Ishikawa (cell line): ENCODE results near the gene COMMD9.

Experiments
- CEBPB ChIP-seq: IDR thresholded peaks from 2 replicates; pipeline ENCODE4 v1.6.1; 2012
- CREB1 ChIP-seq: IDR thresholded peaks from 2 replicates; pipeline ENCODE4 v1.6.1; 2012; ENCODE audit warnings: low read depth
- EGR1 ChIP-seq: IDR thresholded peaks from 2 replicates; pipeline ENCODE4 v1.6.1; 2012
- EP300 ChIP-seq: IDR thresholded peaks from 2 replicates; pipeline ENCODE4 v1.6.1; 2012; ENCODE audit warnings: borderline replicate concordance
- MAX ChIP-seq: IDR thresholded peaks from 2 replicates; pipeline ENCODE4 v1.6.1; 2012
- NFIC ChIP-seq: IDR thresholded peaks from 2 replicates; pipeline ENCODE4 v1.6.1; 2012
- RAD21 ChIP-seq: IDR thresholded peaks from 2 replicates; pipeline ENCODE4 v1.6.1; 2012; ENCODE audit warnings: low read depth
- REST ChIP-seq: IDR thresholded peaks from 2 replicates; pipeline ENCODE4 v1.6.1; 2012; ENCODE audit warnings: low read depth, mild to moderate bottlenecking
- TAF1 ChIP-seq: IDR thresholded peaks from 2 replicates; pipeline ENCODE4 v1.6.1; 2012; ENCODE audit warnings: low read depth, mild to moderate bottlenecking
- TCF12 ChIP-seq: IDR thresholded peaks from 2 replicates; pipeline ENCODE4 v1.6.1; 2012; ENCODE audit warnings: low read depth
- TEAD4 ChIP-seq: IDR thresholded peaks from 2 replicates; pipeline ENCODE4 v1.6.1; 2012
- USF1 ChIP-seq: IDR thresholded peaks from 2 replicates; pipeline ENCODE4 v1.6.1; 2012
- YY1 ChIP-seq: IDR thresholded peaks from 2 replicates; pipeline ENCODE4 v1.6.1; 2012; ENCODE audit warnings: low read depth
- ZBTB7A ChIP-seq: IDR thresholded peaks from 2 replicates; pipeline ENCODE4 v1.6.1; 2012; ENCODE audit warnings: low read depth

GRCh38 chr11:36317992-36318391 lies 28.8 kb upstream of the COMMD9 start:
- TF ChIP-seq EP300 (no peak), CEBPB (no peak), RAD21 (no peak), CREB1 (no peak), TAF1 (no peak), MAX (no peak), EGR1 (no peak), YY1 (no peak), ZBTB7A (no peak), TCF12 (no peak), REST (no peak), NFIC (no peak), TEAD4 (no peak), USF1 (no peak)
